Body of pancreas (tissue), 4 donors: ENCODE measurements around the gene SERPINA6. TPM values are rescaled to one million over a fixed set of nuclear protein-coding genes. Genes with fewer than 3 reads are reported as not detected.

Experiments
- ATAC-seq: fragments of 150-250 bp; one replicate; pipeline ENCODE4 v1.9.1; 2016
- DNase-seq, 4 donors: peaks; one replicate each; pipeline ENCODE4 v3.0.0-alpha.2; 2019
- H3K27ac ChIP-seq, 4 donors: fragments of 200-600 bp; sonication (generic); 1 replicate in 3 of 4; 2 replicates in 1 of 4; pipeline versions ENCODE4 v1.5.1 to v1.6.1; 2016 to 2019; ENCODE audit warnings: mild to moderate bottlenecking in 1 of 4, mixed read lengths in 1 of 4, moderate library complexity in 1 of 4
- H3K27me3 ChIP-seq, 2 donors: fragments of 200-600 bp; sonication (generic); one replicate each; pipeline ENCODE4 v1.6.0; 2016; ENCODE audit warnings: mild to moderate bottlenecking in 1 of 2
- H3K36me3 ChIP-seq, 2 donors: fragments of 200-600 bp; sonication (generic); replicated peaks in 1 of 2; 2 replicates each; pipeline ENCODE4 v1.5.1; 2016; ENCODE audit warnings: low read depth in 2 of 2; ENCODE audit not compliant: insufficient read depth in 1 of 2
- H3K4me1 ChIP-seq: fragments of 200-600 bp; sonication (generic); one replicate; pipeline ENCODE4 v1.6.0; 2016
- H3K4me3 ChIP-seq, 2 donors: fragments of 200-600 bp; sonication (generic); 1 replicate in 1 of 2; 2 replicates in 1 of 2; pipeline ENCODE4 v1.5.1; 2016 to 2019
- H3K9me3 ChIP-seq, 3 donors: fragments of 200-600 bp; sonication (generic); 1 replicate in 2 of 3; 2 replicates in 1 of 3; pipeline ENCODE4 v1.5.1; 2016
- CTCF ChIP-seq, 7 experiments: fragments of 450-650 bp in 4 of 7; fragments of 200-600 bp in 3 of 7; sonication (generic) in 3 of 7; IDR thresholded peaks; one replicate each; pipeline ENCODE4 v1.5.1; 2016 to 2019; ENCODE audit warnings: antibody characterized with exemption in 7 of 7
- POLR2A ChIP-seq, 3 donors: fragments of 450-650 bp; IDR thresholded peaks; one replicate each; pipeline ENCODE4 v1.6.1; 2016; ENCODE audit warnings: antibody characterized with exemption in 3 of 3, mild to moderate bottlenecking in 2 of 3
- WGBS, 2 donors: methylation state at CpG; one replicate each; pipeline ENCODE4 v1.1.5; 2017; 5-methylcytosine and 5-hydroxymethylcytosine counted together
- intact Hi-C: fragments of 100-400 bp; cut with DNase I; formaldehyde crosslinking; loops from one replicate; pipeline ENCODE4 v1.15.1; 2023
- total RNA-seq, 2 donors: library from RNA; depleted of rRNA; stranded (reverse); fragments of >200 nt; gene quantifications; one replicate each; pipeline ENCODE4 v1.1.0, GENCODE V29; 2016

The SERPINA6 gene
- total RNA-seq, 2 donors from 2014 or later: 6.5 to 10.9 TPM

- no peak for TF ChIP-seq CTCF (IDR thresholded peaks at IDR 0.05)
- no peak for TF ChIP-seq POLR2A (IDR thresholded peaks at IDR 0.05)
- Histone ChIP-seq H3K4me1 (peaks cover 13% of the 10 kb centered on the region), H3K27ac (no peak overlapping the region), H3K4me3 (no peak overlapping the region), H3K27me3 (no peaks in the 10 kb centered on the region), H3K9me3 (no peaks in the 10 kb centered on the region), H3K36me3 (no peaks in the 10 kb centered on the region)
- no peak for DNase-seq
- intact Hi-C loops: no loop called here
- 81 to 84% methylated on average over 15 of the region's 15 CpGs for WGBS, 2 donors
- no peak for ATAC-seq
Observed at GRCh38 chr14:94291906-94292525, 31.1 kb downstream of the SERPINA6 start.

- no peak overlapping the region for H3K27ac ChIP-seq
- no peak for DNase-seq
- ATAC-seq: no peak
- peaks cover 13% of the 10 kb centered on the region for H3K4me1 ChIP-seq
- intact Hi-C loops: no loop called here
- H3K9me3 ChIP-seq: no peaks in the 10 kb centered on the region
- no peaks in the 10 kb centered on the region for H3K36me3 ChIP-seq
- 85 to 88% methylated on average over 5 to 13 of the region's 13 CpGs for WGBS, 2 donors
- no peak overlapping the region for H3K4me3 ChIP-seq
- no peak for TF ChIP-seq CTCF (IDR thresholded peaks at IDR 0.05)
- no peak for TF ChIP-seq POLR2A (IDR thresholded peaks at IDR 0.05)
- no peaks in the 10 kb centered on the region for H3K27me3 ChIP-seq
Observed at GRCh38 chr14:94291159-94291905, 31.8 kb downstream of the SERPINA6 start.

- H3K27me3 ChIP-seq: no peaks in the 10 kb centered on the region
- H3K36me3 ChIP-seq: no peaks in the 10 kb centered on the region
- WGBS, 2 donors: 73 to 75% methylated on average over 7 to 8 of the region's 8 CpGs
- TF ChIP-seq CTCF (IDR thresholded peaks at IDR 0.05) (no peak), POLR2A (IDR thresholded peaks at IDR 0.05) (no peak)
- no peak overlapping the region for H3K27ac ChIP-seq
- peaks cover 13% of the 10 kb centered on the region for H3K4me1 ChIP-seq
- intact Hi-C loops: no loop called here
- H3K9me3 ChIP-seq: no peaks in the 10 kb centered on the region
- DNase-seq: no peak
- no peak overlapping the region for H3K4me3 ChIP-seq
- no peak for ATAC-seq
Observed at GRCh38 chr14:94290197-94290596, 32.9 kb downstream of the SERPINA6 start.

GRCh38 chr14:94288610-94289465 is 34.3 kb downstream of the SERPINA6 start:
- Histone ChIP-seq H3K4me1 (peaks cover 13% of the 10 kb centered on the region), H3K27ac (no peak overlapping the region), H3K36me3 (no peaks in the 10 kb centered on the region), H3K9me3 (no peaks in the 10 kb centered on the region), H3K4me3 (no peak overlapping the region), H3K27me3 (no peaks in the 10 kb centered on the region)
- ATAC-seq: no peak
- TF ChIP-seq POLR2A (IDR thresholded peaks at IDR 0.05) (no peak), CTCF (IDR thresholded peaks at IDR 0.05) (no peak)
- no peak for DNase-seq
- intact Hi-C loops: no loop called here
- WGBS, 2 donors: 70 to 78% methylated on average over 9 to 14 of the region's 14 CpGs
